Measurements from ENCODE around the gene DRG2.

DRG2 gene

DNA sequence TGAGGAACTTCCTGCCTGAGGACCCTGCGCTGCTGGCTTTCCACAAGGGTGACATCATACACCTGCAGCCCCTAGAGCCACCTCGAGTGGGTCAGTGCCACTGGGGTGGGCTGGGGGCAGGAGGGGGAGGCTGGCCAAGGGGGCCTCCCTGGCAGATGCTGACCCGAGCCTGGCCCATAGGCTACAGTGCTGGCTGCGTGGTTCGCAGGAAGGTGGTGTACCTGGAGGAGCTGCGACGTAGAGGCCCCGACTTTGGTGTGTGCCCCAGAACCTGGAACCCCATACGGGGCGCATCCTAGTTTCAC lies 69.2 kb downstream of the DRG2 start:
- Histone ChIP-seq H3K27me3 (no peaks in the 10 kb centered on the region), H3K27ac (peak overlapping the region; percentile 47), H3K4me3 (ENCODE audit: low read depth in 1 of 2, low read length in 1 of 2) (no peak overlapping the region), H3K36me3 (no peaks in the 10 kb centered on the region), H3K4me1 (ENCODE audit: control insufficient read depth in 1 of 2, insufficient read depth in 1 of 2, low read depth in 1 of 2, low read length in 1 of 2) (peaks cover 17 to 29% of the 10 kb centered on the region in 2 experiments), H3K9me3 (no peaks in the 10 kb centered on the region)
- TF ChIP-seq, protein P1, sequence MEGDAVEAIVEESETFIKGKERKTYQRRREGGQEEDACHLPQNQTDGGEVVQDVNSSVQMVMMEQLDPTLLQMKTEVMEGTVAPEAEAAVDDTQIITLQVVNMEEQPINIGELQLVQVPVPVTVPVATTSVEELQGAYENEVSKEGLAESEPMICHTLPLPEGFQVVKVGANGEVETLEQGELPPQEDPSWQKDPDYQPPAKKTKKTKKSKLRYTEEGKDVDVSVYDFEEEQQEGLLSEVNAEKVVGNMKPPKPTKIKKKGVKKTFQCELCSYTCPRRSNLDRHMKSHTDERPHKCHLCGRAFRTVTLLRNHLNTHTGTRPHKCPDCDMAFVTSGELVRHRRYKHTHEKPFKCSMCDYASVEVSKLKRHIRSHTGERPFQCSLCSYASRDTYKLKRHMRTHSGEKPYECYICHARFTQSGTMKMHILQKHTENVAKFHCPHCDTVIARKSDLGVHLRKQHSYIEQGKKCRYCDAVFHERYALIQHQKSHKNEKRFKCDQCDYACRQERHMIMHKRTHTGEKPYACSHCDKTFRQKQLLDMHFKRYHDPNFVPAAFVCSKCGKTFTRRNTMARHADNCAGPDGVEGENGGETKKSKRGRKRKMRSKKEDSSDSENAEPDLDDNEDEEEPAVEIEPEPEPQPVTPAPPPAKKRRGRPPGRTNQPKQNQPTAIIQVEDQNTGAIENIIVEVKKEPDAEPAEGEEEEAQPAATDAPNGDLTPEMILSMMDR (IDR thresholded peaks at IDR 0.05): no peak

Data from neutrophil (primary cell).